NCI-H2196 treated with DMSO at 0.1 percent for 48 hours (cell line): ENCODE data around the gene PRICKLE2.

Experiments used
- DNase-seq: peaks from one replicate; lab custom pipeline; 2025; ENCODE audit not compliant: unreplicated experiment; lab: John Stamatoyannopoulos, UW

Gene PRICKLE2

DNA sequence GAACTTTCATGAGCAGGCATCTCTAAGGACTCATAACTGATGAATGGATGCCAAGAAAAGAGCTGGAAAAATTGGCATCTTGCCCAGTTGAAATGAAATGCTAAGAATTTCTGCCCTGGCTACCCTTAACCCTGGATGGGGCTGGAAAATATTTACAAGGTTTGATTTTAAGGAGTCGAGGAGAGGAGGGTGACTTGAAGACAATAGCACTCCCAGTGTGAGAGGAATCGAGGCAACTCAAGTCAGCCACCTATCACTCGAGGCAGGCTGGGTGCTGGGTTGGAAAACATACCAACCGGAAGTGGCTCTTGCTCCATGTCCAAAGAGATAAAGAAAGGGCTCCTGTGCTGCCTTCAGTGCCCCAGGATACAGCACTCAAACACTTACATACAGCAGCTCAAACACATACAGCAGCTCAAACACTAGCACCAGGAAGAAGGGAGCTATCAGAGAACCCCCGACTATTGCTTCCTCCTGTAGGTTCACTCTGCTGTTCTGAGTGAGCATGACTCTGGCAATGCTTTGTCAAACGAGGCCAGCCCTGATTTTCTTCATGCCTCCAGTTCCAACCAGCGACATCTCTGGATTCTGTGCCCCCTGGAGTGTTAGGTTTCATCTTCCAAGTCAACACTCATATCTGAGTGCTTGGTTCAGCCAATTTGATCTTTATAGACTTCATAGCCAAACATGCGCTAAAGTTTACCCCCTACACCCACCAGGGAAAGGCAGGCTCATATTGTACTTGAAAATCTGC is 4.9 kb downstream of the PRICKLE2 start:
- DNase-seq: no peak

DNA sequence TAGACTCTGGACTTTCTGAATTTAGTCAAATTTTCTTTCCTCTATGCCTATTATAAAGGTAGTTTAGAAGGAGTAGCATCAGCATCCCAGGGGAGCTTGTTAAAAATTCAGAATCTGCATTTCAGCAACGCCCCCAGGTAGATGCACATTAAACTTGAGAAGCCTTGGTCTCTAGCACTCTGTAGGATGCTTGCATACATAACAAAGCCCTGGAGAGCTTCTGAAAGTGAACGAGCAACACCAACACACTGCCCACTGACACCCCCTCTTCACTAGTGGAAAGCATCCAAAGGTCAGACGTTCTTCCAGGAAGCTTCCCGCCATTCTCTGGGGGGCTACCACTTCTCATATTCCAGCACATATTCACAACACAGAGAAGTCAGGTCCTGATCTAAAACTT is 6.5 kb downstream of the PRICKLE2 start:
- DNase-seq: no peak

DNA sequence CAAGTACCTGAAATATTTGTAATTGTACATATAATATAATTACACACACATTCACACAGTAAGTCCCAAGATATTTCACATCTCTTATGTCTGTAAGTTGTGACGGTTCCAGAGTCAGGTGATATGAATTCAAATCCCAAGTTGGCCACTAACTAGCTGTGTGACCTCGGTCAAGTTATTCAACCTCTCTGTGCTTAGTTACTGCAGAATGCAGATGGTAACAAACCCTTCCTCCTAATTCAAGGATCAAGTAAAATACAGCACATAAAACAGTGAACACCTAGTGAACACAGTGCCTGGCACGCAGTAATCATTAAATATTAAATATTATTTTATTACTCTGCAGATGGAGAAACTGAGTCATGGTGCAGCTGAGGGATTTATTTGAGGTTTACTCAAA is 6.9 kb downstream of the PRICKLE2 start:
- DNase-seq: no peak

DNA sequence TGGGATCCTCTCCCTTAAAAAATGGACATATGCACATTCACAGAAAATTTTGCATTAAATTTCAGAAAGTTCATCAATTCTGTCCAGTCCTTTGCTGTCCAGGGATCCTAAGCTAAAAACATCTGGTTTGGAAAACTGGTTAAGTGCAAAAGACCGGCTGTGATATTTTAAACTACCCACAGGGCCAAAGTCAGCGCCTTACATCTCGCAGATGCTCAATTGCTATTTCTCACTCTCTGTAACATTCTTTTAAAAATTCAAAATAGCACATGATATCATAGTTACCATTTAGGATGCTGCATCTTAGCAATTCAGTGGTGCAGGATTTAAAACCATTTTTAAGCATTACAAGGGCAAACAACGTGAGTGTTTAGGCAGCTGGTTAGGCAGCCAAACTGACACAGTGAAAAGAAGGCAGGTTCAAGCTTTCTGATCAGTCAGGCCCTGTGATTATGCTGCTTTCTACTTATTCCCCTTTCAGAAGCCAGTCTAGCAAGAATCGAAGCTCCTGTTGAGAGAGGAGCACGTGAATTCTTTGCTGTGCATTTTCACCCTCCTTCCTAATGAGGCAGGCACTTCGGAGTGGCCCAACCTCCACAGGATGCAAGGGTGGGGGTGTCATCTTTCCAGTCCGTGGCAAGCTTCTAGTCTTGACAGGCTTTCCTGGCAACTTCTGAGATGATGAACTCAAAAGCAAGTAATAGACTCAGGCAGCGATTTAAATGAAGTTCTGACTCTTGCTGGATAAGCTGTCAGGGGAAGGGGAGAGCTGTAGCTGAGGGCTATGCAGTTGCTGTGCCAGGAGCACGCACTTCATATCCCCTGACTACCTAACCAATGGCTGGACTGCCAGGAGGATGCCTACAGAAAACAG is 8.8 kb downstream of the PRICKLE2 start:
- DNase-seq: no peak

DNA sequence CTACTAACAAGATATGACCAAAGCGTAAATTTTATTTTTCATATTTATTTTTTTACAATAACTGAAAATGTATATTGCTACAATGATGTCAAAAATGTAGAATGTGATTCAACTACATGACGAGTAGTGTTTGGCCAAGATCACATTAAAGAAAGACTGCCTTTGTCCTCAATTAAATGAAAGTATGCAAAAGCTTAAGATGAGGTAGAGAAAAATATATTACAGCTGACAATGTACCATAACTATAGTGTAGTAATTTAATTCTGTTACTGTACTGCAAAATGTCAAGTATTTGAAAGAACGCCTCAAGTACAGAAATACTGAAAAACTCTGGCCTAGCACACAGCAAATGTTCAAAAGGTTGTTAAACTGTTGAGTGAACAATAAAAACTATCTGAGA is 9.7 kb downstream of the PRICKLE2 start:
- DNase-seq: no peak

DNA sequence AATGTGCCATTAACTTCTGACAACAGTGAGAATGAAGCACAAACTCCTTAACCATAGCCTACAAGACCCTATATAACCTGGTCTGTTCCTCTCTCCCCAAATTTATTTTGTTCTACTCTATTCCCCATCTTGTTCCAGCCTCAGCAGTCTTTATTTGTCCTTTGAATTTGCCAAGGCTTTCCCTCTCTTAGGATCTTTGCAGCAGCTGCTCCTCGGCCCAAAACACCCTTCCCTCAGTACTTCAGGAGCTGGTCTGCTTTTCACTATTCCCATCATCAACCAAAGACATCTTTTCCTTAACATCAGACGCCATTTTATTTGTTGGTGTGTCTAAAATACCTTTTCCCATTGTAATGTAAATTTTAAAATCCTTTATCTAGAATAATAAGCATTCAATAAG is 10.2 kb downstream of the PRICKLE2 start:
- DNase-seq: no peak

DNA sequence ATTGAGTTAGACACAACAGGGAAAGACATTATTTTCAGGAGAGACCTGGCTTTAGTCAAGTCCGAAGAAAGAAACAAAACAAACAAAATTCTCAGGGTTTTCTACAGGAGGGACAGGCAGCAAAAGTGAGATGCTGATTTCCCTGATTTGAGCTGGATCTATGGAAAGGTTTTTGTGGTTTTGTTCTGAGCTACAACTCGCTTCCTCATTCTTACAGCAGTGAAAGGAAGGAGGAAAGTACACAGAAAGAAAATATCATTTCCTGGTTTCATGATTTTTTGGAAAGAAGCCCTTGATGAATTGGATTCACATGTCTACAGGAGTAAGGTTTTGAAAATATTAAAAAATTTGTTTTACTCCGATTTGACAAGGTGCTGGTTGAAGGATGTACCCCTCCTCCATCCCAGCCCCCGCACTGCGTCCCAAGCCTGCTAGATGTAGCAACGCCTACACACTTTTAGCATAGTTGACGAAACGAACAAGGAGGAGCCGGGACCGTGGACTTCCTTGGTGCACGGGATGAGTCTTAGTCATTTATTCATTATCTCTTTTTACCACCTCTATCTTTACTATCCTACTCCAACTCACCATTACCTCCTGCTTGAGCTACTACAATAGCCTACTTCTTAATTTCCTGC is 10.8 kb downstream of the PRICKLE2 start:
- DNase-seq: no peak

DNA sequence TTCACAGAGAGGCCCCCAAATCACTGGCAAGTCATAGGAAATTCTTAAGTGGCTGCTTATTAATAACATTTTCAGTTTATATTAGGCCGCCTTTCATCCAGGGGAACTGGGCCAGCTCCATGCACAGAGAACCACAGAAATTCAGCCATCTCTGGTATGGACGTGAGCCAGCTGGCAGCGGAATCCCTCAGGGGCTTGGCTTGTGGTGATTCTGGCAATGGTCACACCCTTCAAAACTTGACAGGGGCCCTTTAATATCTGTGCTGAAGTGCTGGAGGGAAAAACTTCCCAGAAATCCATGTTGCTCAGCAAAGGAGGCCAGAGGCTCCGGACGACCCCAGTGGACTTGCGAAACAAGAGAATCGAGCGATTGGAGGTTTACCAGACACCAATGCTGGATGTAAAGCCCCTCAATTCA is 11.3 kb downstream of the PRICKLE2 start:
- DNase-seq: no peak

DNA sequence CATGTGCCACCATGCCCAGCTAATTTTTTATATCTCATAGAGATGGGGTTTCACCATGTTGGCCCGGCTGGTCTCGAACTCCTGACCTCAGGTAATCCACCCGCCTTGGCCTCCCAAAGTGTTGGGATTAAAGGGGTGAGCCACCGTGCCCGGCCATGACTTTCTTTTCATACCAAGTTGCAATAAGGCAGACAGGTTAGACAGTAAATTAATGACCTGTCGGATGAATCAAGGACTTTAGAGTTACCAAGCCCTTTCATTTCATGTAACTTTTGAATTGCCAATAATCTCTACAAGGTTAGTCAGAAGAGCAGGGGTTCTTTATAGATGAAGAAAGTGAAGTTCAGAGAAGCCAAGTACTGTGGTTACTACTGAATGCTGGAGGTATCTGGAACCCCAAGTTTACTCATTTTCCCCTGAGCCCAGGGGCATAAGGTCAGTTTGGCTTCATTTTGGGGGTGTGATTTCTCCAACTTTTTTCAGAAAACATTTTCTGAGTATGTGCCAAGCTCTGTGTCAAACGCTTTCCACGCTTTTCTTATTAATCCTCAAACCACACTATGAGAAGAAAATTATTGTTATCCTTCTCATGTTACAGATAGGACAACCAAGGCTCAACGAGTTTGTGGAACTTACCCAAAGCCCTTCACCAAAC is 11.9 kb downstream of the PRICKLE2 start:
- no peak for DNase-seq

DNA sequence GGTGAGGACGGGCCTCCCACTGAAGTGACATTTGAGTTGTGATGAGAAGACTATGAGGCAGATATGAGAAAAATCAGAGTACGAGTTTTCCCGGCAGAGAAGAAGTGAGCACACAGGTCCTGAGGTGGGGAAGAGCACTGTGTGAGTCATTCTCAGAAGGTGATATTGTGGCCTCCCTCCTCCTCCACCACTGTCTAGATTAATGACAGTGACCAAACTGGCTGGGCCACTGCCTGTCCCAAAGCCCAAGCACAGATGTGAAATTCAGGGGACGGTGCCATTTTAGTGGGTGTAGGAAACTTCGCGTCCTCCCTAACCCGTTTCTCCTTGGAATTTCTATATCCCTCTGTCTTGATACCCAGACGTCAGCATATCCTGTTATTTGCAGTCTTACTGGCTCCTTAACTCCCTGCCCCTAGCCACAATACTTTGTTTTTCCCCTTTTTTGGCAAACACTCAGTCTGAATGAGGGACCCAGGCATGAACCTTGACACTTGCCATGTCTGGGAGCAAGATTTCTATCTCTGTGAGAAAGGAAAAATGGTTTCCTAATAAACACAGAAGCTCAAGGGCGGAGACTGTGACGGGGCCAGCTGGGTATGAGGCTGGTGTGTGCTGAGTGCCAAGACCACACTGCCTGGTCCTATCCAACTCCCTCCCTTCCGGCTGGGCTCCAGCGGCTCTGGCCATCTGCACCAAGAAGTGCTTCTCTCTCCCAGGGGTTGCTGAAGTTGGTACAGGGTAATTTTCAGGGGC is 15.2 kb downstream of the PRICKLE2 start:
- DNase-seq: no peak

DNA sequence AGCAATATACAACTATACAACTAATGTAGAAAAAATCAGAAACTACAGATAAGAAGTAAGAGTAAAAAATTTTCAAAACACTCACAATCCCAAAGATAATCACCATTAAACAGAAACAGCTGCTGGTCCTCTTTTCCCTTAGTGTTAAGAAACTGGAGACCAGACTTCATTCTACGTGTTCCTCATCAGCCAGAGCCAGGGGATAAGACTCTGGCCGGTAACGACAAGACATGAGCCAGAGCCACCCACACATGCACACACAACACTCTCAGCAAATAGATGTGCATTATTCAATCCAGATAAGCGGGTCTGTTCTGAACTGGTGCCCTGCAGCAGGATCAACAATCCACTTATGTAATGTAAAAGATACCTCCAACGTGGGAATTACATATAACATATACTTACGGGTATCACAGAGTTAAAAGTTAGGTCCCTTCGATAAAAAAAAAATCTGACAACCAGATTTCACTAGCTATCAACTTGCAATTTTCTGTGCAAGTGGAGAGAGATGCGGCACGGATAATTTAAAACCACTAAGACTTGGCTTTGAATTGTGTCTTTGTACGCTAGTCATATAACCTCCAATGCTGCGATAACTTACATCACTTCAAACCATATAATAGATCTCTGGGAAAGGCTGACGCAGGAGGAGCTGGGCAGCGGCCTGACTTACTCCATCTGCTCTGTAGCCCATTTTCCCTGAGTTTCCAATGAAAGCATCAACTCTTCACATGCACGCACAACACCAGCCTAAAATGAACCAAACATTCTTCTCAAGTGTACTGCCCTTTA is 17.8 kb downstream of the PRICKLE2 start:
- no peak for DNase-seq

DNA sequence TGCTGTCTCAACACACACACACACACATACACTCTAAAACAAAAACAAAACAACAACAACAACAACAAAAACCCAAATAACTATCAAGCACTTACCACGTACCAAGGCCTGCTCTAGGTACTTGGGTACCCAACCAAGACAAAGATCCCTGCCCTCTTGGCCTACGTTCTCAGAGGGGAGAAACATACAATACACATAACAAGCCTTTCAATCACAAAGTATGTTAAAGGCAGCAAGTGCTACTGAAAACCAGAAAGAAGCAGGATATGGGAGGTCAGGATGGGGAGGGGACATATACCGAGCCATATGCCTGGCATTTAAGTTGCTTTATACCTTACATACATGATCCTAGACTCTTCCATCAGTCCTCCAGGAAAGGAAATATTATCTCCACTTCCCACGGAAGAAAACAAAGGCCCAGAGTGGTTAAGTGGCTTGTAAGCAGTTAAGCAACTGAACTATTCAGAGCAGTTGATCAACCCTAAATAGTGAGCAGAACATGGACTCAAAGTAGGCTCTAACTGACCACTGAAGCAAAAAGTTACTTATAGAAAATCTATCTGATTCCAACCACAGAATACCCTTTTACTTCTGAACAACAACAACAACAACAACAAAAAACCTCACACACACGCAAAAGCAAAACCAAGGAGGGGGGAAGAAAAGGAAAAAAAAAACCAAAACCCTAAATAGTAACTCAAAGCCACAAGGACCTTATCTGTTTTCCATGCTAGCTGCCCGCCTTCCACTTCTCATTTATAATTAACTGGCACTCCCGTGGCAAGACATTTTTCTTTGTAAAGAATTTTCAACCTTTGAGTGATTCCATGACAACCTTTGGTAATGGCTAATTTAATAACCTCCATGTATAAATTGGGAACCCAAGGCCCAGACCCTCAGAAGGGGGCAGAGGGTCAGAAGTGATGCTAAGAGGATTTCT is 21.0 kb downstream of the PRICKLE2 start:
- DNase-seq: no peak

DNA sequence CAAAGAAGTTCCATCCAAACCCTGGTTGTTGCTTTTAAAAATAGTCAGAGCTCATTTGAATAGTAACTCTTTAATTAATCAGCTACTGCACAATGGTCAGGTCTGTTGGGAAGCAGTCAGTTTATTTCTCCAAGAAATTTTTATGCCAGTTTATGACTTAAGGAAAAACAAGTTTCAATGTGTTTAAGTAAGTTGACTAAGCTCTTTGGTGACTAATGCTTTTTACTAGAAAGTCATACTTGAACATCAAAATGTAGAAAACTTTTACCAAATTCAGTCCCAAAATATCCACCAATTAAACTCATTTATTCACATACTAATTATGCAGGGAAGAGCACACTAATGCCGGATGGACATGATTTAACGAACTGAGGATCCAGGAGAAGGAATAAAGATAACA is 22.1 kb downstream of the PRICKLE2 start:
- no peak for DNase-seq

DNA sequence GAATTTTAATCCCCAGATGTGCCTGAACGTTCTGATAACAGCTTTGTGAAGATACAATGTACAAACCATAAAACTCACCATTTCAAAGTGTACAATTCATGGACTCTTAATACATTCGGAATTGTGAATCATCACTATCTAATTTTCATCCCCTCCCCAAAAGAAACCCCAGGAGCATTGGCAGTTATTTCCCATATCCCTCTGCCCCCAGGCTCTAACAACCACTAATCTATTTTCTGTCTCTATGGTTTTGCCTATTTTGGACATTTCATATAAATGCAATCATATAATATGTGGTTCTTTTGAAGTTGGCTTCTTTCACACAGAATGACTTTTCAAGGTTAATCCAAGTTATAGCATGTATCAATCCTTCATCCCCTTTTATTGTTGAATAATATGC is 25.3 kb downstream of the PRICKLE2 start:
- DNase-seq: no peak

DNA sequence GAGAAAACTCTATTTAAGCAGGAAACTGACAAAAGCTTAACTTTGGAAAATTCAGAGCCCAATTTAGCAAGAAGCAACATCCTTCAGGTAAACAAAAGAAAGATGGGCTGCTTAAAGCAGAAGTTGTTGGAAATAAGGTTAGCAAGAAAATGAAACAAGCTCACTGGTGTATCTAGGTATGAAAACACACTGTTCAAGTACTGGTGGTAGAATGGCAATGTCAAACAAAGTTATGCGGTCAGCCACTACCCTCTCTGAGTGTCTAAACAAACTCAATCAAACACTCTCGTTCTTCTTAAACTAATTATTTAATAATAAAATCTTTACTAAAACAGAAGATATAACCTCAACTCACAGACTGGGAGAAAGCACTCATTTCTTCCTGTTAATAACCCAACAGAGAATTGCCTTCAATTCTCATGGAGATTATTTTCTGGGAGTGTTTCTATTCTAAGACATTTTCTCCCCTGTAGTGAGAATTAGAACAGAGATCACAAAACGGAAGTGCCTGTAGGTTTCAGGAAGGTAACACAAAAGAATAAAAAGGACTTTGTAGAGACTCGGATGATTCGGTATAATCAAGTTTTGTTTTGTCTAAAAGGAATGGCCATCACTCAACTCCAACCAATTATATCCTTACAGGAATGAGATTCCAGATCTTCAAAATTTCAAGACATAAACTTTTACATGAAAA is 28.9 kb downstream of the PRICKLE2 start:
- no peak for DNase-seq

DNA sequence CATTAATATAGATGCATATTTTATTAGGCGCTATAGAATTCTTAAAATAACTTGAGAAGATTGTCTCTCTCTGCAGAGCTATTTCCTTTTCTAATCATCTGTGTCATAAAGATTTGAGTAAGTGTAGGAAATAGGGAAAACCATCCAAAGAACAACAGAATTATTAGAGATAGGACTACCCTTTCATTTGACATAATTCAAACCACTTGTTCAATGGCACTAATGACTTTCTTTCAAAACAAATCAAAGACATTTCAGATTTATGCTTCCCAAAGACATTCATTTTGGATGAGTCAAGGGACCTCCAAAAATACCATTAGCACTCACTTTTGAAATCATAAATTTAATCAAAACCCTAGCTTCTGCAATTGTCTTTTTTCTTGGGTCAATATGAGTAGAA is 29.5 kb downstream of the PRICKLE2 start:
- no peak for DNase-seq

DNA sequence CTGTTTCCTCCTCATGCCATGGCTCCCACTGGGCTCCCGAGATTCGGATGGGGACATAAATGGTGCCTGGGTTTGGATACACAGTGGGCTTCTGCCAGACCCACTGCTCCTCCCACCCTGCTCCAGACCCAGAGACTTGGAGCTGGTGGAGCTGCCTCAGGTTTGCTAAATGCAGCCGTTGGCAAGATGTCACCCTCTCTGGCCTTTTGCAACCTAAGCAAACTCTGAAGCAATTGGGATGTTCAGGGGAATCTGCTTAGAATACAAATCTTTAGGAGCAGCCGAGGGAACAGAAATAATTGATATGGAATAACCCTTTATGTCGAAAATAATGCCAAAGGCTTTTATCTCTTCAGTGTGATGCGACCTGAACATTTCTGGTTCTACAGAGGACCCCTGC is 33.4 kb downstream of the PRICKLE2 start:
- no peak for DNase-seq
